Posterior vena cava (tissue), 2 donors: Measurements from ENCODE around the gene PLAAT4. TPM values are rescaled to one million over a fixed set of nuclear protein-coding genes. Genes with fewer than 3 reads are reported as not detected.
"Not testable (repeated sequence)": the region's sequence is repeated elsewhere in the genome, so short reads cannot be mapped to it uniquely, and the experiment has no call there.

Source experiments
- DNase-seq: peaks from one replicate; pipeline ENCODE4 v3.0.0-alpha.2; 2020; ENCODE audit warnings: low spot score
- intact Hi-C, 2 donors: fragments of 100-400 bp; cut with DNase I; formaldehyde crosslinking; loops; one replicate each; pipeline versions ENCODE4 v1.14.1 to v1.14.2; 2022 to 2023
- total RNA-seq, 2 donors: library from RNA; stranded (reverse); fragmentation: NEBNext Ultra II Directional; extraction: Animal tissue kit (Norgen Biotek cat#: 25700); gene quantifications; one replicate each; pipeline ENCODE4 v1.2.1, GENCODE V29; 2021
- donor health status: DM: yes; HTN: yes; CAD: no.
- donor health status: DM: yes; HTN: yes; CAD: no.

Gene PLAAT4
- total RNA-seq, 2 donors from 2014 or later, result 11.5 to 19.3 TPM

DNA sequence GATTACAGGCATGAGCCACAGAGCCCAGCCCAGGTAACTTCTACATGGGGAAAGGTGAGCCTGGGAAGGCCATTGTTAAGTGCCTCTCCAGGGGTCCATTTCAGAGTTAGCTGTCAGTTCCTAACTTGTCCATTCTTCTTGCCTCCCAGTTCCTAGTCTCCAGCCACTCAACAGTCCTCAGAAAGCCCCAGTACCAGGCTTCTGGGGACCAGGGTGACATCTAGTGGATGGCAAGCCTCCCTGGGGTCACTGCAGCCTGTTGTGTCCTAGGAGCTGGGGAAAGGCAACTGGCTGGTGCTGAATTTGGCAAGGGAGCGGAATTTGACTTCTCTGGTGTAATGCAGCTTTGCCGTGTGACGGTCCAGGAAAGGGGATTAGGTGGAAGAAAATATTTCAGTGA, 28.6 kb upstream of the PLAAT4 start:
- intact Hi-C loops, result no loop called here
- no peak for DNase-seq

DNA sequence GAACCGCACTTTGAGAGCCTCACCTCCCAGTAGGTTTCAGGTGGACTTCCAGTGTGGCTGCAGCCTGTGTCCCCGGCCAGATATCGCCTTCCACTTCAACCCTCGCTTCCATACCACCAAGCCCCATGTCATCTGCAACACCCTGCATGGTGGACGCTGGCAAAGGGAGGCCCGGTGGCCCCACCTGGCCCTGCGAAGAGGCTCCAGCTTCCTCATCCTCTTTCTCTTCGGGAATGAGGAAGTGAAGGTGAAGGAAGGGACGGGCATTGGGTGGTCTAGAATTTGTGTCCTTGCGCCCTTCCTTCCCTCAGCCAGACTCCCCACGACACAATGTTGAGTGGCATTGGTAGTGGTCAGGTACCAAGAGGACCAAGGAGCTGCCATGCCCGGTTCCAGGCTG, 27.9 kb upstream of the PLAAT4 start:
- no peak for DNase-seq
- intact Hi-C loops, result no loop called here

DNA sequence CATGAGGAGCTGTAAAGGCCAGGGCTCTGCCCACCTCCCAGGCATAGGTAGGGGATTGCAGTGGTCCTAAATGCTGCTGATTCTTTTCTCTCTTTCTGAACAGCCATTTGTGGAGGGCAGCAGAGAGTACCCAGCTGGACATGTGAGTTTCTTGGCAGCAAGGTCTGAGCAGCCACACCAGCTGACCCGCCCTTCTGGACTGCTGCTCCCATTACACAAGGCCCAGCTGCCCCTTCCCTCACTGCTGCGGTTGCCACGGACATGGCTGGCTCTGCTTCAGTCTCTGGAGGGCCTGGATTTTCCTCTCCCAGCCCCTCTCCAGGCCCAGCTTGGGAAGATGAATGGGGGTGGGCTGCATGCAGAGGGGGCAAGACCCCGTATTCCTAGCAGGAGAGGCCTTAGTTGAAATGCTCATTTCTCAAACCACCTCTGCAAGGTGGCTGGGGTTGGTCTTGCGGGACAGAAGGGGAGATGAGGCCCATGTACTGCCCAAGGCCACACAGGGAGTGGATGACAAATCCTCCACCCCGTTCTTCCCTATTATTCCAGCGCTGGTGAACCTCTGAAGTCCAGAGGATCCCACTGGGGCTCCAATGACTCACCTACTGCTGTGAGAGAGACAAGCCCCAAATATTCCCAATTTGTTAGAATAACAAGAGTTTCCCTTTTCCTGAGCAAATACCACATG, 26.1 kb upstream of the PLAAT4 start:
- no peak for DNase-seq
- intact Hi-C loops, result loop anchor here in 1 of 2 donors (5.0 kb wide), 1 partner anchor 1593 kb away; the partner anchor contains the start of gene RAB3IL1

DNA sequence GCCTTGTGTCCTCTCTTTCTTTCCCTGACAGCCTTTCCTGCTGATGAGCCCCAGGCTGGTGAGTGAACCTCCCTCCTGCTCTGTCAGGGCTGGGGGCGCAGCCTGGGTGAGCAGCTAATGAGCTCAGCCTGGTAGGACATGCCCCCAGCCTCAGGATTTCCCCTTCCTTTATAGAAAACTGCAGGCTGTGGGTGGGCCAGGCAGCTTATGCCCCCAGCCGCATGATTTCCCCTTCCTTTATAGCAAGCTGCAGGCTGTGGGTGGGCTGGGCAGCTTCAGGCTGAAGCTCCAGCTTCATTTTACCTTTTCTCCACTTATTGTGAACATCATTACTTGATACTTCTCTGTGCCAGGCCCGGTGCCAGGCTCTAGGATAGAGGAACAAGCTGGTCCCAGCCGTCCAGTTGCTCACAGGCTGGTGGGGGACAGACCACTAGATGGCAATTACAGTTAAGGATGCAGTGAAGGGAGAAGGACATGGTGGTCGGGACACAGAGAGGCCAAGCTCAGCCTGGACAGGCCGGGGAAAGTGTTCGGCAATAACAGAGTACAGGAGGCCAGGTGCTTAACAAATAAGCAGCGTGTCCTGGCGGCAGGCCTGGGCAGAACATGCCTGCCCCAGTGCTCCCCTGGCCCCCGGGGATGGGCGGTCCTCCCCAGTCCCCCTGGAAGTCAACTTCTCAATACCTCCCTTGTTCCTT, 25.4 kb upstream of the PLAAT4 start:
- intact Hi-C loops, result loop anchor here in 1 of 2 donors (5.0 kb wide), 1 partner anchor 1594 kb away; the partner anchor contains the start of gene RAB3IL1
- no peak for DNase-seq

DNA sequence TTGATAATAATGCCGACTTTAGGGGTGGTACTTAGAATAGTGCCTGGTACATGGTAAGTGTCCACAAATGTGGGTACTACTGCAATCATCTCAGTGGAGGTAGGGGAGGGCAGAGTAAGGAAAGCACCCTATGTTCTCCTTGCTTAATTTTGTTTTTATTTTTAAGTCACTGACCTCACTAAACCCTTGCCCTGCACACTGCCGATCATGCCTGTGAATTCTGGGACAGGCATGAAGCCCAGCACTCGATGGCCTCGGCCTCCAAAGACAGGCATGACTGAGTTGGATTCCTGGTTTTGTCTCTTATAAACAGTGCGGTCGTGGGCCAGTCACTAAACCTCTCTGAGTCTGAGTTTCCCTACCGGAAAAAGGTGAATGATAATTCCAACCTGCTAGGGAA, 23.8 kb upstream of the PLAAT4 start:
- no peak for DNase-seq
- intact Hi-C loops, result loop anchor here in 1 of 2 donors (5.0 kb wide), 1 partner anchor 1596 kb away; the partner anchor contains the start of gene RAB3IL1

DNA sequence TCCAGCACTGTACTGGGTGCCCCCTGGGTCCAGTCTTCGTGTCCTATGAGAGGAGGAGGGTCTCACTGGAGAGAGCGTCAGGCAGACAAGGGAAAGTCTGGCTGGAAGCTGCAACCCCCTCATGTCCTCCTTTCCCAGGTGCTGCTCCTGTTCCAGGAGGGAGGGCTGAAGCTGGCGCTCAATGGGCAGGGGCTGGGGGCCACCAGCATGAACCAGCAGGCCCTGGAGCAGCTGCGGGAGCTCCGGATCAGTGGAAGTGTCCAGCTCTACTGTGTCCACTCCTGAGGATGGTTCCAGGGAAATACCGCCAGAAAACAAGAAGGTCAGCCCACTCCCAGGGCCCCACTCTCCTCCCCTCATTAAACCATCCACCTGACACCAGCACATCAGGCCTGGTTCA, 20.5 kb upstream of the PLAAT4 start:
- DNase-seq, result no peak
- intact Hi-C loops, result no loop called here

- DNase-seq, result no peak
- intact Hi-C loops, result no loop called here
These were observed 19.5 kb upstream of the PLAAT4 start for GRCh38 chr11:63517156-63517555.

- intact Hi-C loops, result no loop called here
- DNase-seq, result no peak
These were observed 18.1 kb upstream of the PLAAT4 start for GRCh38 chr11:63518548-63518947.

- DNase-seq, result no peak
- intact Hi-C loops, result no loop called here
These were observed 15.9 kb upstream of the PLAAT4 start for GRCh38 chr11:63520606-63521170.

- no peak for DNase-seq
- intact Hi-C loops, result no loop called here
These were observed 14.7 kb upstream of the PLAAT4 start for GRCh38 chr11:63521896-63522295.

GRCh38 chr11:63523151-63523550, 13.5 kb upstream of the PLAAT4 start:
- no peak for DNase-seq
- intact Hi-C loops, result no loop called here

GRCh38 chr11:63527667-63528066, 8.9 kb upstream of the PLAAT4 start:
- DNase-seq, result no peak
- intact Hi-C loops, result loop anchor here in 1 of 2 donors (2.0 kb wide), 1 partner anchor 73 kb away; no protein-coding TSS in a partner anchor

GRCh38 chr11:63528156-63528555, 8.5 kb upstream of the PLAAT4 start:
- intact Hi-C loops, result loop anchor here in 1 of 2 donors (2.0 kb wide), 1 partner anchor 73 kb away; no protein-coding TSS in a partner anchor
- DNase-seq, result not testable (repeated sequence)

DNA sequence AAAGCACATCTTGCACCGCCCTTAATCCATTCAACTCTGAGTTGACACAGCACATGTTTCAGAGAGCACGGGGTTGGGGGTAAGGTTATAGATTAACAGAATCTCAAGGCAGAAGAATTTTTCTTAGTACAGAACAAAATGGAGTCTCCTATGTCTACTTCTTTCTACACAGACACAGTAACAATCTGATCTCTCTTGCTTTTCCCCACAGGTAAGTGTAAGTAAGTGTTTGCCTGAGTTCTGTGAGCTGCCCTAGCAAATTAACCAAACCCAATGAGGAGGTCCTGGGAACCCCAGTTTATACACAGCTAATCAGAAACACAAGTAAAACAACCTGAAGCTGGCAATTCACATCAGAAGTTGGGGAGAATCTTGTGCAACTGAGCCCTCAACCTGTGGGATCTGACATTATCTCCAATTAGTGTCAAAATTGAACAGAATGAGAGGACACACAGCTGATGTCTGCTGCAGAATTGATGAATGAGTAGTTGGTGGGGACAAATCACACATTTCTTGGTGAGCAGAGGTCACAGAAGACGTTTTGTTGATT, 7.8 kb upstream of the PLAAT4 start:
- DNase-seq, result not testable (repeated sequence)
- intact Hi-C loops, result loop anchor here in 1 of 2 donors (2.0 kb wide), 1 partner anchor 74 kb away; no protein-coding TSS in a partner anchor

- intact Hi-C loops, result loop anchor here in 1 of 2 donors (2.0 kb wide), 1 partner anchor 75 kb away; no protein-coding TSS in a partner anchor
- DNase-seq, result not testable (repeated sequence)
These were observed 7.2 kb upstream of the PLAAT4 start for GRCh38 chr11:63529373-63529772.

- DNase-seq, result no peak
- intact Hi-C loops, result no loop called here
These were observed 6.6 kb upstream of the PLAAT4 start for GRCh38 chr11:63530021-63530420.

DNA sequence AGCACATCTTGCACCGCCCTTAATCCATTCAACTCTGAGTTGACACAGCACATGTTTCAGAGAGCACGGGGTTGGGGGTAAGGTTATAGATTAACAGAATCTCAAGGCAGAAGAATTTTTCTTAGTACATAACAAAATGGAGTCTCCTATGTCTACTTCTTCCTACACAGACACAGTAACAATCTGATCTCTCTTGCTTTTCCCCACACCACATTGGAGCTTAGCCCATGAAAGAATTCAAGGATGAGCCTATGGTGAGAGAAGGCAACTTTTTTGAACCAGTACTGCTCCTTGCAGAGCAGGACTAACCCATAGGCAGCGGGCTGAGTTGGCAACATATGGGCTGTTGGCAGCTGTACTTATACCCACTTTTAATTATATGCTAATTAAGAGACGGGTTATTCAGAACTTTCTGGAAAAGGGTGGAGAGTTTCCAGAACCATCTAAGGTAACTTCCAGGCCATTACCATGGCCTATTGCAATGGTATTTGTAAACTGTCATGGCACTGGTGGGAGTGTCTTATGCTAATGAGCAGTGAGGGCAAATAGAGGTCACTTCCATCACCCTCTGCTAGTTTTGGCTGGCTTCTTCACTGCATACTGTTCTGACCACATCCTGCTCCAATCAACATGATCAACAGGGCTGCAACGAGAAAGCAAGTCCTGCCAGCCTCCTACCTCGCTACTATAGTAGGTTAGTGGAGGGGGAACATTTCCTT, 5.4 kb upstream of the PLAAT4 start:
- DNase-seq, intact Hi-C loops: not testable (repeated sequence)

- no peak for DNase-seq
- intact Hi-C loops, result no loop called here
These were observed 4.5 kb upstream of the PLAAT4 start for GRCh38 chr11:63532117-63532516.

- intact Hi-C loops, result no loop called here
- no peak for DNase-seq
These were observed 3.7 kb upstream of the PLAAT4 start for GRCh38 chr11:63532799-63533475.
